WTC11 (cell line): ENCODE measurements around the gene PYM1. TPM values are rescaled to one million over a fixed set of nuclear protein-coding genes. Genes with fewer than 3 reads are reported as not detected.
"Not testable (repeated sequence)": the region's sequence is repeated elsewhere in the genome, so short reads cannot be mapped to it uniquely, and the experiment has no call there.

ENCODE experiments used
- ATAC-seq: fragments of 200-7000 bp; cut with Tn5 transposase; 2 replicates; pipeline ENCODE4 v1.10.0; 2021; ENCODE audit warnings: mild to moderate bottlenecking, moderate library complexity
- CTCF ChIA-PET: fragments of 300-600 bp; sonication (Branson Sonifier 250); formaldehyde crosslinking; loops from one replicate; lab custom pipeline; 2021; ENCODE audit warnings: antibody characterized with exemption; lab: Charles Lee
- POLR2A ChIA-PET: fragments of 350-600 bp; sonication (Branson Sonifier 250); formaldehyde crosslinking; loops from one replicate; lab custom pipeline; 2021; ENCODE audit warnings: antibody characterized with exemption; lab: Charles Lee
- DNase-seq: peaks from one replicate; pipeline ENCODE4 v3.0.0; 2021; ENCODE audit warnings: low spot score
- H3K27ac Mint-ChIP-seq: 2 replicates; pipeline ENCODE4 v1.8.0; 2021; ENCODE audit warnings: mixed read lengths
- H3K27me3 Mint-ChIP-seq: 2 replicates; pipeline ENCODE4 v1.8.0; 2021; ENCODE audit warnings: low read depth, mild to moderate bottlenecking, moderate library complexity, mixed read lengths
- H3K36me3 Mint-ChIP-seq: 2 replicates; pipeline ENCODE4 v1.8.0; 2021; ENCODE audit warnings: mixed read lengths
- H3K4me1 Mint-ChIP-seq: 2 replicates; pipeline ENCODE4 v1.8.0; 2022; ENCODE audit warnings: mixed read lengths
- H3K4me3 Mint-ChIP-seq: 2 replicates; pipeline ENCODE4 v1.8.0; 2021; ENCODE audit warnings: mild to moderate bottlenecking, moderate library complexity, mixed read lengths
- H3K9me3 Mint-ChIP-seq: 2 replicates; pipeline ENCODE4 v1.8.0; 2021; ENCODE audit warnings: mixed read lengths
- CREM ChIP-seq: sonication (generic); formaldehyde crosslinking; IDR thresholded peaks from 2 replicates; pipeline ENCODE4 v1.8.1; 2022; ENCODE audit warnings: mild to moderate bottlenecking, missing genetic modification reagents, moderate library complexity
- E2F4 ChIP-seq: sonication (generic); formaldehyde crosslinking; IDR thresholded peaks from 2 replicates; pipeline ENCODE4 v1.8.1; 2022; ENCODE audit warnings: low read depth, mild to moderate bottlenecking, moderate library complexity, missing genetic modification reagents, borderline replicate concordance
- FOXJ3 ChIP-seq: sonication (generic); formaldehyde crosslinking; IDR thresholded peaks from 2 replicates; pipeline ENCODE4 v1.9.0; 2021; ENCODE audit warnings: missing genetic modification reagents, mild to moderate bottlenecking, borderline replicate concordance
- FOXK1 ChIP-seq: sonication (generic); formaldehyde crosslinking; IDR thresholded peaks from 2 replicates; pipeline ENCODE4 v1.8.0; 2022; ENCODE audit warnings: mild to moderate bottlenecking, moderate library complexity, missing genetic modification reagents
- GABPB1 ChIP-seq: sonication (generic); formaldehyde crosslinking; IDR thresholded peaks from 2 replicates; pipeline ENCODE4 v1.8.1; 2023; ENCODE audit warnings: mild to moderate bottlenecking, missing genetic modification reagents
- SMAD3 ChIP-seq: sonication (generic); formaldehyde crosslinking; IDR thresholded peaks from 2 replicates; pipeline ENCODE4 v1.8.0; 2022; ENCODE audit warnings: missing genetic modification reagents, mild to moderate bottlenecking, borderline replicate concordance
- TEAD1 ChIP-seq: sonication (generic); formaldehyde crosslinking; IDR thresholded peaks from 2 replicates; pipeline ENCODE4 v1.8.0; 2022; ENCODE audit warnings: mild to moderate bottlenecking, missing genetic modification reagents
- ZNF219 ChIP-seq: sonication (generic); formaldehyde crosslinking; IDR thresholded peaks from 2 replicates; pipeline ENCODE4 v1.8.0; 2023; ENCODE audit warnings: missing genetic modification reagents, mild to moderate bottlenecking, borderline replicate concordance
- ZNF232 ChIP-seq: sonication (generic); formaldehyde crosslinking; IDR thresholded peaks from 2 replicates; pipeline ENCODE4 v1.8.0; 2022; ENCODE audit warnings: mild to moderate bottlenecking, missing genetic modification reagents
- ZNF425 ChIP-seq: fragments of 250-450 bp; sonication (Bioruptor Pico); conservative IDR thresholded peaks from 2 replicates; pipeline ENCODE4 v1.9.0; 2021; ENCODE audit warnings: mild to moderate bottlenecking
- total RNA-seq: library from RNA; stranded (reverse); gene quantifications from 3 replicates; pipeline ENCODE4 v1.2.3, GENCODE V29; 2021
- TF ChIP-seq, protein P1 (sequence below): sonication (generic); formaldehyde crosslinking; IDR thresholded peaks from 2 replicates; pipeline ENCODE4 v1.8.0; 2023; ENCODE audit warnings: mild to moderate bottlenecking, missing genetic modification reagents
- TF ChIP-seq, protein P2 (sequence below): sonication (generic); formaldehyde crosslinking; IDR thresholded peaks from 2 replicates; pipeline ENCODE4 v1.8.0; 2022; ENCODE audit warnings: mild to moderate bottlenecking, missing genetic modification reagents

PYM1 gene
- total RNA-seq, 1 experiment from 2014 or later = 55.5 TPM

GRCh38 chr12:55925870-55926737 is 1.6 kb downstream of the PYM1 start:
- DNase-seq = no peak
- peaks cover 26% of the 10 kb centered on the region for H3K36me3 Mint-ChIP-seq
- no peaks in the 10 kb centered on the region for H3K9me3 Mint-ChIP-seq
- peaks cover 37% of the 10 kb centered on the region for H3K4me1 Mint-ChIP-seq
- no peak for ATAC-seq
- no peak for TF ChIP-seq E2F4 (CRISPR knock-in tag)
- TF ChIP-seq ZNF219 (CRISPR knock-in tag) = no peak
- TF ChIP-seq SMAD3 (CRISPR knock-in tag) = no peak
- TF ChIP-seq, protein P1, sequence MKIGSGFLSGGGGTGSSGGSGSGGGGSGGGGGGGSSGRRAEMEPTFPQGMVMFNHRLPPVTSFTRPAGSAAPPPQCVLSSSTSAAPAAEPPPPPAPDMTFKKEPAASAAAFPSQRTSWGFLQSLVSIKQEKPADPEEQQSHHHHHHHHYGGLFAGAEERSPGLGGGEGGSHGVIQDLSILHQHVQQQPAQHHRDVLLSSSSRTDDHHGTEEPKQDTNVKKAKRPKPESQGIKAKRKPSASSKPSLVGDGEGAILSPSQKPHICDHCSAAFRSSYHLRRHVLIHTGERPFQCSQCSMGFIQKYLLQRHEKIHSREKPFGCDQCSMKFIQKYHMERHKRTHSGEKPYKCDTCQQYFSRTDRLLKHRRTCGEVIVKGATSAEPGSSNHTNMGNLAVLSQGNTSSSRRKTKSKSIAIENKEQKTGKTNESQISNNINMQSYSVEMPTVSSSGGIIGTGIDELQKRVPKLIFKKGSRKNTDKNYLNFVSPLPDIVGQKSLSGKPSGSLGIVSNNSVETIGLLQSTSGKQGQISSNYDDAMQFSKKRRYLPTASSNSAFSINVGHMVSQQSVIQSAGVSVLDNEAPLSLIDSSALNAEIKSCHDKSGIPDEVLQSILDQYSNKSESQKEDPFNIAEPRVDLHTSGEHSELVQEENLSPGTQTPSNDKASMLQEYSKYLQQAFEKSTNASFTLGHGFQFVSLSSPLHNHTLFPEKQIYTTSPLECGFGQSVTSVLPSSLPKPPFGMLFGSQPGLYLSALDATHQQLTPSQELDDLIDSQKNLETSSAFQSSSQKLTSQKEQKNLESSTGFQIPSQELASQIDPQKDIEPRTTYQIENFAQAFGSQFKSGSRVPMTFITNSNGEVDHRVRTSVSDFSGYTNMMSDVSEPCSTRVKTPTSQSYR (CRISPR knock-in tag) = no peak
- TF ChIP-seq ZNF425 = no peak
- ChIA-PET CTCF (interaction anchor here (0.8 to 5.0 kb wide), 15 partner anchors 8 to 280 kb away, joined by 3 to 32 read pairs (median 3); partner anchors contain the start of genes DNAJC14, ORMDL2, RAB5B and SARNP), POLR2A (interaction anchor here (0.9 to 2.7 kb wide), 4 partner anchors 47 to 197 kb away, joined by 3 to 16 read pairs (median 4); partner anchors contain the start of genes DNAJC14, ORMDL2, RAB5B and SARNP)
- peak overlapping the region; percentile 96 for H3K27ac Mint-ChIP-seq
- H3K4me3 Mint-ChIP-seq = peak overlapping the region; percentile 94
- H3K27me3 Mint-ChIP-seq = peaks cover 2% of the 10 kb centered on the region

GRCh38 chr12:55925371-55925770 is 2.3 kb downstream of the PYM1 start:
- ChIA-PET POLR2A (interaction anchor here (1.0 kb wide), 1 partner anchor 108 kb away, joined by 3 read pairs; the partner anchor contains the start of genes ORMDL2 and SARNP), CTCF (interaction anchor here (1.0 to 5.0 kb wide), 5 partner anchors 48 to 281 kb away, joined by 3 to 32 read pairs (median 4); partner anchors contain the start of genes DNAJC14 and RAB5B)
- peaks cover 30% of the 10 kb centered on the region for H3K4me1 Mint-ChIP-seq
- H3K27ac Mint-ChIP-seq = peak overlapping the region; percentile 96
- peaks cover 26% of the 10 kb centered on the region for H3K36me3 Mint-ChIP-seq
- no peaks in the 10 kb centered on the region for H3K9me3 Mint-ChIP-seq
- no peak for ATAC-seq
- no peak for DNase-seq
- TF ChIP-seq, protein P2, sequence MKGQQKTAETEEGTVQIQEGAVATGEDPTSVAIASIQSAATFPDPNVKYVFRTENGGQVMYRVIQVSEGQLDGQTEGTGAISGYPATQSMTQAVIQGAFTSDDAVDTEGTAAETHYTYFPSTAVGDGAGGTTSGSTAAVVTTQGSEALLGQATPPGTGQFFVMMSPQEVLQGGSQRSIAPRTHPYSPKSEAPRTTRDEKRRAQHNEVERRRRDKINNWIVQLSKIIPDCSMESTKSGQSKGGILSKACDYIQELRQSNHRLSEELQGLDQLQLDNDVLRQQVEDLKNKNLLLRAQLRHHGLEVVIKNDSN (CRISPR knock-in tag) = no peak
- TF ChIP-seq FOXK1 (CRISPR knock-in tag) = no peak
- no peak for TF ChIP-seq CREM (CRISPR knock-in tag)
- TF ChIP-seq ZNF232 (CRISPR knock-in tag) = no peak
- TF ChIP-seq GABPB1 = 0 out of 2 replicates have a peak, but pooled peaks have one; percentile 26
- no peak for TF ChIP-seq FOXJ3
- TF ChIP-seq TEAD1 (CRISPR knock-in tag) = no peak
- no peaks in the 10 kb centered on the region for H3K27me3 Mint-ChIP-seq
- peak overlapping the region; percentile 94 for H3K4me3 Mint-ChIP-seq

- CTCF ChIA-PET, DNase-seq, H3K4me3 Mint-ChIP-seq, ATAC-seq, H3K27ac Mint-ChIP-seq, H3K9me3 Mint-ChIP-seq, POLR2A ChIA-PET, H3K27me3 Mint-ChIP-seq: not testable (repeated sequence)
- Mint-ChIP-seq H3K36me3 (peaks cover 26% of the 10 kb centered on the region), H3K4me1 (peaks cover 17% of the 10 kb centered on the region)
Measured at GRCh38 chr12:55923648-55924047, 4.0 kb downstream of the PYM1 start.
